Effector memory CD4-positive, alpha-beta T cell (primary cell): Measurements from ENCODE around the gene NDFIP2.

Experiments
- DNase-seq, 3 donors: peaks; one replicate each; pipeline ENCODE4 v3.0.0-alpha.2; 2020
- H3K27ac ChIP-seq: 2 replicates; pipeline ENCODE4 v1.7.0; 2013; ENCODE audit warnings: mild to moderate bottlenecking, low read length, moderate library complexity; ENCODE audit not compliant: insufficient read depth, poor library complexity, severe bottlenecking
- H3K27me3 ChIP-seq: replicated peaks from 2 replicates; pipeline ENCODE4 v1.7.0; 2013; ENCODE audit warnings: mild to moderate bottlenecking, low read length; ENCODE audit not compliant: insufficient read depth, control insufficient read depth, poor library complexity, severe bottlenecking
- H3K36me3 ChIP-seq: 2 replicates; pipeline ENCODE4 v1.7.0; 2013; ENCODE audit warnings: mild to moderate bottlenecking, low read length, moderate library complexity; ENCODE audit not compliant: control insufficient read depth, insufficient read depth
- H3K4me1 ChIP-seq: 2 replicates; pipeline ENCODE4 v1.7.0; 2013; ENCODE audit warnings: low read length, mild to moderate bottlenecking; ENCODE audit not compliant: control insufficient read depth, insufficient read depth, poor library complexity, severe bottlenecking
- H3K4me3 ChIP-seq: 2 replicates; pipeline ENCODE4 v1.7.0; 2013; ENCODE audit warnings: low read length, low read depth, mild to moderate bottlenecking; ENCODE audit not compliant: insufficient read depth, poor library complexity, severe bottlenecking
- H3K9me3 ChIP-seq: 2 replicates; pipeline ENCODE4 v1.7.0; 2013; ENCODE audit warnings: mild to moderate bottlenecking, low read length, moderate library complexity; ENCODE audit not compliant: control insufficient read depth

Gene NDFIP2

GRCh38 chr13:79508224-79508961, 27.4 kb downstream of the NDFIP2 start:
- Histone ChIP-seq H3K4me3 (no peak overlapping the region), H3K4me1 (no peaks in the 10 kb centered on the region), H3K27ac (no peak overlapping the region), H3K9me3 (no peaks in the 10 kb centered on the region), H3K36me3 (no peaks in the 10 kb centered on the region), H3K27me3 (no peaks in the 10 kb centered on the region)
- DNase-seq = no peak

DNA sequence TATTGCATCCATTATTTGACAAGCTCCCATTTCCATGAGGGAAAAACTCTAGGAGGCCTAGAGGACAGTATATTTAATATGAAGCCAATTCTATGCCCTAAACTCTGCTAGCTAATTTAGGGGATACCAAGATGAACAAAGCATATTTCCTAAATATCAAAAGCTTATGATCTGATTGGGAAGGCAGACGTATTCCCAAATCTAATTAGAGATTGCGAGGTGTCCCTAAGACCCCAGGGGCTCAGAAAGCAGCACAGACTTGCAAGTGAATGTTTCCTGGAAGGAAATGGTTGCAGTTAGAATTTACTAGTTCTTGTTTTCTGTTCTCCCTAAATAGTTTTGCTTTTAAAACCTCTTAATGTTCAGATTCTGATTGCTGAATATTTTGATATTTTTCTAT, 30.7 kb downstream of the NDFIP2 start:
- Histone ChIP-seq H3K27ac (no peak overlapping the region), H3K4me3 (no peak overlapping the region), H3K27me3 (no peaks in the 10 kb centered on the region), H3K4me1 (no peaks in the 10 kb centered on the region), H3K9me3 (no peaks in the 10 kb centered on the region), H3K36me3 (no peaks in the 10 kb centered on the region)
- no peak for DNase-seq

DNA sequence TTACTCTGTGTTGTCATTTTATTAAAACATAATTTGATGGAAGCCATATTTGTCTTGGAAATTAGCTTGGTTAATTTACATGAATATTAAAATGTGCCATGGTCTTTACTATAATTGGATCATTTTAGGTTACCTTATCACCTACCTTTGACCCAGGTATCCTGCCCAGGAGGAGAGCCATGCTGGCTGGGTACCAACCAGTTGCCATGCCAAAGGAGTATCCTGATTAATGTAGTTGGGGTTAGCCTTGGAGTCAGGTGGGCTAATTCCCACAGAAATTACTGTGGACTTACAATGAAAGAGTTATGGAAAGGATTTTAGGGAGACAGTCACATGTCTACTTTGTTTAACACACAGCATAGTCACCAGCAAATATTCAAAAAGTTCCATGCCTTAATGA, 32.0 kb downstream of the NDFIP2 start:
- no peaks in the 10 kb centered on the region for H3K36me3 ChIP-seq
- H3K27ac ChIP-seq = no peak overlapping the region
- DNase-seq = no peak
- H3K9me3 ChIP-seq = no peaks in the 10 kb centered on the region
- no peak overlapping the region for H3K4me3 ChIP-seq
- H3K27me3 ChIP-seq = no peaks in the 10 kb centered on the region
- no peaks in the 10 kb centered on the region for H3K4me1 ChIP-seq

- no peaks in the 10 kb centered on the region for H3K4me1 ChIP-seq
- no peaks in the 10 kb centered on the region for H3K9me3 ChIP-seq
- DNase-seq = no peak
- H3K36me3 ChIP-seq = no peaks in the 10 kb centered on the region
- no peak overlapping the region for H3K4me3 ChIP-seq
- no peak overlapping the region for H3K27ac ChIP-seq
- H3K27me3 ChIP-seq = no peaks in the 10 kb centered on the region
Measured at GRCh38 chr13:79516595-79516994, 35.6 kb downstream of the NDFIP2 start.

GRCh38 chr13:79519255-79519654, 38.3 kb downstream of the NDFIP2 start:
- Histone ChIP-seq H3K4me3 (no peak overlapping the region), H3K36me3 (no peaks in the 10 kb centered on the region), H3K9me3 (no peaks in the 10 kb centered on the region), H3K27ac (no peak overlapping the region), H3K4me1 (no peaks in the 10 kb centered on the region), H3K27me3 (no peaks in the 10 kb centered on the region)
- DNase-seq = no peak

- H3K4me1 ChIP-seq = no peaks in the 10 kb centered on the region
- no peak for DNase-seq
Measured at GRCh38 chr13:79522583-79522982, 41.6 kb downstream of the NDFIP2 start.

GRCh38 chr13:79525064-79525857, 44.3 kb downstream of the NDFIP2 start:
- Histone ChIP-seq H3K4me1 (no peaks in the 10 kb centered on the region), H3K4me3 (no peak overlapping the region), H3K9me3 (no peaks in the 10 kb centered on the region), H3K27ac (no peak overlapping the region), H3K36me3 (no peaks in the 10 kb centered on the region), H3K27me3 (no peaks in the 10 kb centered on the region)
- DNase-seq = no peak

More at GRCh38 chr13:79522583-79522982, 41.6 kb downstream of the NDFIP2 start:
- Histone ChIP-seq H3K4me3 (no peak overlapping the region), H3K36me3 (no peaks in the 10 kb centered on the region), H3K9me3 (no peaks in the 10 kb centered on the region), H3K27ac (no peak overlapping the region), H3K27me3 (no peaks in the 10 kb centered on the region)

GRCh38 chr13:79527698-79528097, 46.7 kb downstream of the NDFIP2 start:
- no peak overlapping the region for H3K4me3 ChIP-seq
- DNase-seq = no peak
- no peak overlapping the region for H3K27ac ChIP-seq
- H3K9me3 ChIP-seq = no peaks in the 10 kb centered on the region
- H3K36me3 ChIP-seq = no peaks in the 10 kb centered on the region
- H3K4me1 ChIP-seq = no peaks in the 10 kb centered on the region
- no peaks in the 10 kb centered on the region for H3K27me3 ChIP-seq

DNA sequence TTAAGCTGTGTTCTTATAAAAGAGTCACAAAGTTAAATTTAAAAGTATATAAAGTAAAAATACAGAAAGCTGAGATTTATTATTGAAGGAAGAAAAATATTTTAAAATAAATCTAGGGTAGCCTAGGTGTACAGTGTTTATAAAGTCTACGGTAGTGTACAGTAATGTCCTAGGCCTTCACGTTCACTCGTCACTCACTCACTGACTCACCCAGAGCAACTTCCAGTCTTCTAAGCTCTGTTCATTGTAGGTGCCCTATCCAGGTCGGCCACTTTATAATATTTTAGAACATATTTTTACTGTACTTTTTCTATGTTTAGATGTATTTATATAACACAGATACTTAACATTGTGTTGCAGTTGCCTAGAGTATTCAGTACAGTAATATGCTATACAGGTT, 47.4 kb downstream of the NDFIP2 start:
- no peaks in the 10 kb centered on the region for H3K36me3 ChIP-seq
- no peaks in the 10 kb centered on the region for H3K4me1 ChIP-seq
- no peaks in the 10 kb centered on the region for H3K27me3 ChIP-seq
- no peaks in the 10 kb centered on the region for H3K9me3 ChIP-seq
- DNase-seq = no peak
- no peak overlapping the region for H3K27ac ChIP-seq
- H3K4me3 ChIP-seq = no peak overlapping the region

DNA sequence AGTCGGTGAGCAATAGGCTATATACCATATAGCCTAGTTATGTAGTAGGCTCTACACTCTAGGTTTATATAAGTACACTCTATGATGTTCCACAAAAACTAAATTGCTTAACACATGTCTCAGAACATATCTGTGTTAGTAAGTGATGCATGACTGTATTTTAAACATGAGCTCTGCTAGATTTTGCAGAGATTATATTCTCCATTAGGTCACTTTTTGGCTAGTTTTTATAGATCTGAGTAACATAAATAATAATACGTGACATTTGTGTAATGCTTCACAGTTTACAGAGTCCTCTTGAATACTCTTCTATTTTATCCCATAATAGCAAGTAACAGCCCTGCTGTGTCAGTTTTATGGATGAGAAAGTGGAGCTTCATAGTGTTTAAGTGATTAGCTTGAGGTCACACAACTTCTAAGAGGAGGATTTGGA, 47.8 kb downstream of the NDFIP2 start:
- Histone ChIP-seq H3K4me3 (no peak overlapping the region), H3K27me3 (no peaks in the 10 kb centered on the region), H3K36me3 (no peaks in the 10 kb centered on the region), H3K9me3 (no peaks in the 10 kb centered on the region), H3K4me1 (no peaks in the 10 kb centered on the region), H3K27ac (no peak overlapping the region)
- DNase-seq = no peak
